ENCODE data around the gene PCSK1N. TPM values are rescaled to one million over a fixed set of nuclear protein-coding genes. Genes with fewer than 3 reads are reported as not detected.

PCSK1N gene
- total and polyA plus RNA-seq, 9 of the 15 experiments (the other 6 are each of a cell fraction or from before 2014, with no cell fraction given): 0.07 to 0.55 (median 0.54) TPM; not detected in 6

DNA sequence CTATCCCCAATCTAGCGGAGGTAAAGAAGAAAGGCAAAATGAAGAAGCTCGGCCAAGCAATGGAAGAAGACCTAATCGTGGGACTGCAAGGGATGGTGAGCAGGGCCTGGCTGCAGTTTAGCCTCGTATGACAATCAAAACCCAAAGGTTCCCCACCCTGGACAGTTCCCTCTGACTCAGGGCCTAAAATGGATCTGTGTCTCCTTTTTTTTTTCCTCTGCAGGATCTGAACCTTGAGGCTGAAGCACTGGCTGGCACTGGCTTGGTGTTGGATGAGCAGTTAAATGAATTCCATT is 32.6 kb downstream of the PCSK1N start:
- H3K4me1 ChIP-seq (replicated peaks in 1 of 2; ENCODE audit: control insufficient read depth in 2 of 2, insufficient read depth in 2 of 2, low read length in 2 of 2): peaks cover 12 to 27% of the 10 kb centered on the region in 2 experiments
- peaks cover 8% of the 10 kb centered on the region for H3K79me2 ChIP-seq (ENCODE audit: control insufficient read depth, insufficient read depth, low read length)
- H3K9me3 ChIP-seq (replicated peaks; ENCODE audit: control insufficient read depth, insufficient read depth, low read depth, low read length): no peaks in the 10 kb centered on the region
- H3K4me2 ChIP-seq (ENCODE audit: insufficient read depth, low read length): peak overlapping the region; percentile 82
- peaks cover 34% of the 10 kb centered on the region; the same call in 2 of the 3 replicates for H3K36me3 ChIP-seq (ENCODE audit: control insufficient read depth, insufficient read depth, low read length)
- H3K27ac ChIP-seq (ENCODE audit: extremely low read depth, low read depth, low read length): peak overlapping the region; percentile 97
- no peaks in the 10 kb centered on the region for H4K20me1 ChIP-seq (replicated peaks; ENCODE audit: control insufficient read depth, insufficient read depth, low read length)
- ATAC-seq: no peak
- no TSS peak for BruUV-seq (replicated peaks)
- ChIA-PET CTCF (ENCODE audit: low intra/inter-chr PET ratio) (no interaction called here), POLR2A (interaction anchor here (0.7 kb wide), 1 partner anchor 237 kb away, joined by 3 read pairs; no protein-coding TSS in a partner anchor)
- H3K4me3 ChIP-seq: peak overlapping the region; percentile 69
- no peaks in the 10 kb centered on the region for H3K27me3 ChIP-seq (ENCODE audit: control insufficient read depth in 2 of 2, insufficient read depth in 2 of 2, low read length in 2 of 2)
- WGBS (ENCODE audit: insufficient coverage, low coverage, missing lambda C conversion rate): 8% methylated on average over 4 of the region's 4 CpGs
- H3K9ac ChIP-seq (ENCODE audit: insufficient read depth in 1 of 2, low read depth in 2 of 2, low read length in 2 of 2): peak overlapping the region; percentile 92 to 94; a peak in 3 of 4 replicates
- H3K9me1 ChIP-seq (ENCODE audit: control insufficient read depth, insufficient read depth, low read length): no peaks in the 10 kb centered on the region
- in situ Hi-C loops (cut with MboI): no loop called here
- DNase-seq (ENCODE audit: extremely low read depth in 1 of 4, low spot score in 3 of 4): no peak
- intact Hi-C loops (cut with micrococcal nuclease): loop anchor here (5.0 to 10.0 kb wide), 5 partner anchors 41 to 372 kb away; partner anchors contain the start of genes GLOD5, PLP2, PQBP1 and SUV39H1
- no peak for FAIRE-seq
- H2AFZ ChIP-seq (ENCODE audit: low read depth, low read length): peak overlapping the region; percentile 53; the same call in 1 of the 2 replicates
- TF ChIP-seq, protein P1, sequence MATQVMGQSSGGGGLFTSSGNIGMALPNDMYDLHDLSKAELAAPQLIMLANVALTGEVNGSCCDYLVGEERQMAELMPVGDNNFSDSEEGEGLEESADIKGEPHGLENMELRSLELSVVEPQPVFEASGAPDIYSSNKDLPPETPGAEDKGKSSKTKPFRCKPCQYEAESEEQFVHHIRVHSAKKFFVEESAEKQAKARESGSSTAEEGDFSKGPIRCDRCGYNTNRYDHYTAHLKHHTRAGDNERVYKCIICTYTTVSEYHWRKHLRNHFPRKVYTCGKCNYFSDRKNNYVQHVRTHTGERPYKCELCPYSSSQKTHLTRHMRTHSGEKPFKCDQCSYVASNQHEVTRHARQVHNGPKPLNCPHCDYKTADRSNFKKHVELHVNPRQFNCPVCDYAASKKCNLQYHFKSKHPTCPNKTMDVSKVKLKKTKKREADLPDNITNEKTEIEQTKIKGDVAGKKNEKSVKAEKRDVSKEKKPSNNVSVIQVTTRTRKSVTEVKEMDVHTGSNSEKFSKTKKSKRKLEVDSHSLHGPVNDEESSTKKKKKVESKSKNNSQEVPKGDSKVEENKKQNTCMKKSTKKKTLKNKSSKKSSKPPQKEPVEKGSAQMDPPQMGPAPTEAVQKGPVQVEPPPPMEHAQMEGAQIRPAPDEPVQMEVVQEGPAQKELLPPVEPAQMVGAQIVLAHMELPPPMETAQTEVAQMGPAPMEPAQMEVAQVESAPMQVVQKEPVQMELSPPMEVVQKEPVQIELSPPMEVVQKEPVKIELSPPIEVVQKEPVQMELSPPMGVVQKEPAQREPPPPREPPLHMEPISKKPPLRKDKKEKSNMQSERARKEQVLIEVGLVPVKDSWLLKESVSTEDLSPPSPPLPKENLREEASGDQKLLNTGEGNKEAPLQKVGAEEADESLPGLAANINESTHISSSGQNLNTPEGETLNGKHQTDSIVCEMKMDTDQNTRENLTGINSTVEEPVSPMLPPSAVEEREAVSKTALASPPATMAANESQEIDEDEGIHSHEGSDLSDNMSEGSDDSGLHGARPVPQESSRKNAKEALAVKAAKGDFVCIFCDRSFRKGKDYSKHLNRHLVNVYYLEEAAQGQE (IDR thresholded peaks at IDR 0.05; ENCODE audit: borderline replicate concordance): peak; percentile 68
- TF ChIP-seq, protein P1 (CRISPR knock-in tag; IDR thresholded peaks at IDR 0.05; ENCODE audit: low read depth): no peak
- TF ChIP-seq XRCC5 (IDR thresholded peaks at IDR 0.05; ENCODE audit: low read depth, low read length) (no peak), SIRT6 (IDR thresholded peaks at IDR 0.05; ENCODE audit: low read depth, low read length) (no peak), BMI1 (IDR thresholded peaks at IDR 0.05; ENCODE audit: low read length) (no peak), MIER1 (IDR thresholded peaks at IDR 0.05; ENCODE audit: low read depth) (peak; percentile 63), POLR2AphosphoS5 (IDR thresholded peaks at IDR 0.05; ENCODE audit: control insufficient read depth, insufficient read depth, low read depth, low read length) (no peak), MAFG (tag; conservative IDR thresholded peaks at IDR 0.05) (no peak), CBX2 (IDR thresholded peaks at IDR 0.05; ENCODE audit: insufficient read depth, low read length, poor library complexity, severe bottlenecking) (no peak), XRCC4 (IDR thresholded peaks at IDR 0.05; ENCODE audit: extremely low read depth, insufficient read depth, insufficient read length) (no peak)
- TF ChIP-seq, protein P2, sequence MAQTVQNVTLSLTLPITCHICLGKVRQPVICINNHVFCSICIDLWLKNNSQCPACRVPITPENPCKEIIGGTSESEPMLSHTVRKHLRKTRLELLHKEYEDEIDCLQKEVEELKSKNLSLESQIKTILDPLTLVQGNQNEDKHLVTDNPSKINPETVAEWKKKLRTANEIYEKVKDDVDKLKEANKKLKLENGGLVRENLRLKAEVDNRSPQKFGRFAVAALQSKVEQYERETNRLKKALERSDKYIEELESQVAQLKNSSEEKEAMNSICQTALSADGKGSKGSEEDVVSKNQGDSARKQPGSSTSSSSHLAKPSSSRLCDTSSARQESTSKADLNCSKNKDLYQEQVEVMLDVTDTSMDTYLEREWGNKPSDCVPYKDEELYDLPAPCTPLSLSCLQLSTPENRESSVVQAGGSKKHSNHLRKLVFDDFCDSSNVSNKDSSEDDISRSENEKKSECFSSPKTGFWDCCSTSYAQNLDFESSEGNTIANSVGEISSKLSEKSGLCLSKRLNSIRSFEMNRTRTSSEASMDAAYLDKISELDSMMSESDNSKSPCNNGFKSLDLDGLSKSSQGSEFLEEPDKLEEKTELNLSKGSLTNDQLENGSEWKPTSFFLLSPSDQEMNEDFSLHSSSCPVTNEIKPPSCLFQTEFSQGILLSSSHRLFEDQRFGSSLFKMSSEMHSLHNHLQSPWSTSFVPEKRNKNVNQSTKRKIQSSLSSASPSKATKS (CRISPR knock-in tag; IDR thresholded peaks at IDR 0.05): no peak
- TF ChIP-seq, protein P3, sequence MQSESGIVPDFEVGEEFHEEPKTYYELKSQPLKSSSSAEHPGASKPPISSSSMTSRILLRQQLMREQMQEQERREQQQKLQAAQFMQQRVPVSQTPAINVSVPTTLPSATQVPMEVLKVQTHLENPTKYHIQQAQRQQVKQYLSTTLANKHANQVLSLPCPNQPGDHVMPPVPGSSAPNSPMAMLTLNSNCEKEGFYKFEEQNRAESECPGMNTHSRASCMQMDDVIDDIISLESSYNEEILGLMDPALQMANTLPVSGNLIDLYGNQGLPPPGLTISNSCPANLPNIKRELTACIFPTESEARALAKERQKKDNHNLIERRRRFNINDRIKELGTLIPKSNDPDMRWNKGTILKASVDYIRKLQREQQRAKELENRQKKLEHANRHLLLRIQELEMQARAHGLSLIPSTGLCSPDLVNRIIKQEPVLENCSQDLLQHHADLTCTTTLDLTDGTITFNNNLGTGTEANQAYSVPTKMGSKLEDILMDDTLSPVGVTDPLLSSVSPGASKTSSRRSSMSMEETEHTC (IDR thresholded peaks at IDR 0.05): no peak

Data from K562 (cell line).